ENCODE results near the gene TRIM17. TPM values are rescaled to one million over a fixed set of nuclear protein-coding genes. Genes with fewer than 3 reads are reported as not detected.

Gene TRIM17
- total RNA-seq, 2 donors from 2014 or later, result not detected

DNA sequence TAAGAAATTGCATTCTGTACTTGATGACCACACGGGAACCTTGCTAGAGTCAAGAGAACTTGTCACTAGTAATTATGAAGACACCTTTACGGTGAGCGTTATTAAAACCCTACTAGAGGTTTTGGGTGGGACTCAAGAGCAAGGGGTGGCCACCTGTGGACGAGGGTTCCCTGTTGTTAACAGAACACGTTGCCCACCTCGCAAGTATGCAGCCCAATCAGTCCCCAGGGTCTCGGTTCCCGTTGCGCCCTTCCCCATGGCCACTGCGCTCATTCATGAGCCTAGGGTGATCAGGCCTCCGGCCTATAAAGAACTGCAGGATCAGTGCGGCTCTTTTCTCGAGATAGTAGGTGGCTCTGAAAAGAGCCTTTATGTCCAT, 40.3 kb upstream of the TRIM17 start:
- Histone ChIP-seq H3K27ac (peak overlapping the region; percentile 91 to 93), H3K4me1 (peaks cover 0 to 27% of the 10 kb centered on the region in 2 donors), H3K27me3 (no peaks in the 10 kb centered on the region), H3K4me3 (peak overlapping the region; percentile 47 to 67), H3K36me3 (no peaks in the 10 kb centered on the region), H3K9me3 (no peaks in the 10 kb centered on the region)
- DNase-seq (ENCODE audit: low spot score), result no peak
- TF ChIP-seq, protein P1, sequence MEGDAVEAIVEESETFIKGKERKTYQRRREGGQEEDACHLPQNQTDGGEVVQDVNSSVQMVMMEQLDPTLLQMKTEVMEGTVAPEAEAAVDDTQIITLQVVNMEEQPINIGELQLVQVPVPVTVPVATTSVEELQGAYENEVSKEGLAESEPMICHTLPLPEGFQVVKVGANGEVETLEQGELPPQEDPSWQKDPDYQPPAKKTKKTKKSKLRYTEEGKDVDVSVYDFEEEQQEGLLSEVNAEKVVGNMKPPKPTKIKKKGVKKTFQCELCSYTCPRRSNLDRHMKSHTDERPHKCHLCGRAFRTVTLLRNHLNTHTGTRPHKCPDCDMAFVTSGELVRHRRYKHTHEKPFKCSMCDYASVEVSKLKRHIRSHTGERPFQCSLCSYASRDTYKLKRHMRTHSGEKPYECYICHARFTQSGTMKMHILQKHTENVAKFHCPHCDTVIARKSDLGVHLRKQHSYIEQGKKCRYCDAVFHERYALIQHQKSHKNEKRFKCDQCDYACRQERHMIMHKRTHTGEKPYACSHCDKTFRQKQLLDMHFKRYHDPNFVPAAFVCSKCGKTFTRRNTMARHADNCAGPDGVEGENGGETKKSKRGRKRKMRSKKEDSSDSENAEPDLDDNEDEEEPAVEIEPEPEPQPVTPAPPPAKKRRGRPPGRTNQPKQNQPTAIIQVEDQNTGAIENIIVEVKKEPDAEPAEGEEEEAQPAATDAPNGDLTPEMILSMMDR (IDR thresholded peaks at IDR 0.05), result no peak

DNA sequence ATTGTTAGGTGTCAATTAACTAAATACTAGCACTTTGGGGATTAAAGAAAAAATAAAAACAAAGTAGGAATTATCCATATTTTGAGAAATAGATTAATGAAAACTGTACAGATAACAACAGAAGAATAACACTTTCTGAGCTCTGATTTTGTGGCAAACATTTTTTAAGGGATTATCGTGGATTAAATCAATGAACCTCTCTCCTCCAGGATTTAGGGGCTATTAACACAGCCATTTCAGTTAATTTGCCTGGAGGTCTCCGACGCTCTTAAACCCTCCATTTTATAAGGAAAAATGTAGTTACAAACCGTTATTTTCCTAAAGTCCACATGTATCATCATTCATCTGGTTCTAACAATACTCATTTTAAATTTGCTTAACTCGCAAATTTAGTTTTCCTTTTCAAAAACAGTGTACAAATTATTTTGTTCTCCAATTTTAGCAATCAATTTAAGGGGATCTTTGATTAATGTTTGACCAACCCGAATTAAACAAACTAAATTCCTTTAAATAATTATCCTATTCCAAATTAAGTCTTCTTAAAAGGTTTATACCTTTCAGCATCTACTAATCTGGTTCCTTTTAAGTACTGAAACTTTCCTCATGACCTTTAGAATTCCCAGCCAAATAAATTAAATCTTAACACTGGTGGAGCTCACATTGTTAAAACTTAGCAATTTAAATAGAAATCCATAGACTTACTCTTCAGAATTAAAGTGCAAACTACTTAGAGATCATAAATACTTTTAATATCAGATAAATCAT, 39.8 kb upstream of the TRIM17 start:
- Histone ChIP-seq H3K4me1 (peaks cover 0 to 27% of the 10 kb centered on the region in 2 donors), H3K4me3 (peak overlapping the region; percentile 47 to 67), H3K27me3 (no peaks in the 10 kb centered on the region), H3K36me3 (no peaks in the 10 kb centered on the region), H3K9me3 (no peaks in the 10 kb centered on the region), H3K27ac (peak overlapping the region; percentile 91 to 93)
- TF ChIP-seq, protein P1 (IDR thresholded peaks at IDR 0.05), result no peak
- no peak for DNase-seq (ENCODE audit: low spot score)

GRCh38 chr1:228455715-228456114, 39.1 kb upstream of the TRIM17 start:
- no peak for DNase-seq (ENCODE audit: low spot score)
- Histone ChIP-seq H3K27ac (no peak overlapping the region), H3K4me3 (no peak overlapping the region), H3K4me1 (peaks cover 0 to 27% of the 10 kb centered on the region in 2 donors), H3K9me3 (no peaks in the 10 kb centered on the region), H3K36me3 (no peaks in the 10 kb centered on the region), H3K27me3 (no peaks in the 10 kb centered on the region)
- TF ChIP-seq, protein P1 (IDR thresholded peaks at IDR 0.05), result peak in 1 of 2 donors; percentile 2

DNA sequence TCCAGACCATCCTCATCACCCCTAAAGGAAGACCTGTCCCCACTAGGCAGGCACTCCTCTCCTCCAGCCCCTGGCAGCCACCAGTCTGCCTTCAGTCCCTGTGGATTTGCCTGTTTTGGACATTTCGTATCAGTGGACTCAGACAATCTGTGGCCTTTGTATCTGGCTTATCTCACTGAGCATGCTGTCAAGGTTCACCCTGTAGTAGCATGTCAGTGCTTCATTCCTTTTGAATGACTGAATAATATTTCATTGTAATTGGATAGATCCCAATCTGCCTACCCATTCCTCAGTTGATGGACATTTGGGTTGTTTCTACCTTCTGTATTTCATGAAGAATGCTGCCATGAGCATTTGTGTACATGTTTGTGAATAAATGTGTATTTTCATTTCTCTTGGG, 37.6 kb upstream of the TRIM17 start:
- Histone ChIP-seq H3K9me3 (no peaks in the 10 kb centered on the region), H3K27ac (no peak overlapping the region), H3K4me1 (peaks cover 0 to 20% of the 10 kb centered on the region in 2 donors), H3K36me3 (no peaks in the 10 kb centered on the region), H3K4me3 (no peak overlapping the region), H3K27me3 (no peaks in the 10 kb centered on the region)
- TF ChIP-seq, protein P1 (IDR thresholded peaks at IDR 0.05), result no peak
- DNase-seq (ENCODE audit: low spot score), result no peak

- H3K36me3 ChIP-seq, result no peaks in the 10 kb centered on the region
- TF ChIP-seq, protein P1 (IDR thresholded peaks at IDR 0.05), result no peak
- H3K9me3 ChIP-seq, result no peaks in the 10 kb centered on the region
- H3K27ac ChIP-seq, result no peak overlapping the region
- peaks cover 0 to 17% of the 10 kb centered on the region in 2 donors for H3K4me1 ChIP-seq
- no peak overlapping the region for H3K4me3 ChIP-seq
- no peaks in the 10 kb centered on the region for H3K27me3 ChIP-seq
- no peak for DNase-seq (ENCODE audit: low spot score)
Observed at GRCh38 chr1:228453614-228454013, 37.0 kb upstream of the TRIM17 start.
